CD8-positive, alpha-beta memory T cell (primary cell): ENCODE data around the gene VWA2. TPM values are rescaled to one million over a fixed set of nuclear protein-coding genes. Genes with fewer than 3 reads are reported as not detected.

Experiments
- CTCF ChIA-PET: fragments of 350-600 bp; sonication (Branson Sonifier 250); formaldehyde crosslinking; loops from one replicate; lab custom pipeline; 2021; ENCODE audit warnings: antibody characterized with exemption; lab: Charles Lee
- POLR2A ChIA-PET: fragments of 350-600 bp; sonication (Branson Sonifier 250); formaldehyde crosslinking; loops from one replicate; lab custom pipeline; 2021; ENCODE audit warnings: antibody characterized with exemption; lab: Charles Lee
- DNase-seq, 5 donors: peaks; one replicate each; pipeline versions ENCODE4 v3.0.0 to v3.0.0-alpha.2; 2020 to 2022; ENCODE audit warnings: mixed read lengths in 1 of 5
- H3K27ac ChIP-seq: one replicate; pipeline ENCODE4 v1.7.0; 2013; ENCODE audit warnings: low read depth, mild to moderate bottlenecking, low read length, moderate library complexity
- H3K27me3 ChIP-seq: 2 replicates; pipeline ENCODE4 v1.7.0; 2013; ENCODE audit warnings: low read length, mild to moderate bottlenecking; ENCODE audit not compliant: insufficient read depth, poor library complexity, severe bottlenecking
- H3K36me3 ChIP-seq: 2 replicates; pipeline ENCODE4 v1.7.0; 2013; ENCODE audit warnings: mild to moderate bottlenecking, low read length, moderate library complexity; ENCODE audit not compliant: insufficient read depth
- H3K4me1 ChIP-seq: 2 replicates; pipeline ENCODE4 v1.7.0; 2013; ENCODE audit warnings: mild to moderate bottlenecking, low read length, moderate library complexity; ENCODE audit not compliant: insufficient read depth
- H3K4me3 ChIP-seq: 2 replicates; pipeline ENCODE4 v1.7.0; 2013; ENCODE audit warnings: mild to moderate bottlenecking, low read length
- H3K9me3 ChIP-seq: 2 replicates; pipeline ENCODE4 v1.7.0; 2013; ENCODE audit warnings: mild to moderate bottlenecking, low read length
- H3K27ac Mint-ChIP-seq, 8 donors: one replicate each; pipeline ENCODE4 v1.8.0; 2020 to 2021; ENCODE audit warnings: mixed read lengths in 8 of 8, mild to moderate bottlenecking in 6 of 8, inconsistent platforms in 3 of 8, moderate library complexity in 3 of 8
- H3K27me3 Mint-ChIP-seq, 2 donors: one replicate each; pipeline ENCODE4 v1.8.0; 2020 to 2021; ENCODE audit warnings: mixed read lengths in 2 of 2, mild to moderate bottlenecking in 1 of 2, moderate library complexity in 1 of 2
- H3K36me3 Mint-ChIP-seq, 3 donors: one replicate each; pipeline ENCODE4 v1.8.0; 2020 to 2021; ENCODE audit warnings: mixed read lengths in 3 of 3, inconsistent platforms in 1 of 3, mild to moderate bottlenecking in 1 of 3
- H3K4me1 Mint-ChIP-seq, 3 donors: one replicate each; pipeline ENCODE4 v1.8.0; 2020 to 2021; ENCODE audit warnings: mixed read lengths in 3 of 3, inconsistent platforms in 1 of 3, mild to moderate bottlenecking in 1 of 3
- H3K4me3 Mint-ChIP-seq, 7 donors: one replicate each; pipeline ENCODE4 v1.8.0; 2020 to 2021; ENCODE audit warnings: mixed read lengths in 7 of 7, mild to moderate bottlenecking in 6 of 7, moderate library complexity in 4 of 7, inconsistent platforms in 2 of 7
- H3K9me3 Mint-ChIP-seq, 5 donors: one replicate each; pipeline ENCODE4 v1.8.0; 2020 to 2022; ENCODE audit warnings: mixed read lengths in 5 of 5, mild to moderate bottlenecking in 3 of 5, moderate library complexity in 2 of 5, inconsistent platforms in 1 of 5
- polyA plus RNA-seq: library from polyadenylated mRNA; unstranded; fragments of 300-500 nt; fragmentation: Illumina TruSeq; gene quantifications from one replicate; pipeline ENCODE4 v1.2.3, GENCODE V29; 2021
- total RNA-seq, 2 experiments: library from RNA; stranded (reverse); gene quantifications; one replicate each; pipeline ENCODE4 v1.2.3, GENCODE V29; 2021

VWA2 gene
- total and polyA plus RNA-seq, 3 experiments from 2014 or later, result not detected

DNA sequence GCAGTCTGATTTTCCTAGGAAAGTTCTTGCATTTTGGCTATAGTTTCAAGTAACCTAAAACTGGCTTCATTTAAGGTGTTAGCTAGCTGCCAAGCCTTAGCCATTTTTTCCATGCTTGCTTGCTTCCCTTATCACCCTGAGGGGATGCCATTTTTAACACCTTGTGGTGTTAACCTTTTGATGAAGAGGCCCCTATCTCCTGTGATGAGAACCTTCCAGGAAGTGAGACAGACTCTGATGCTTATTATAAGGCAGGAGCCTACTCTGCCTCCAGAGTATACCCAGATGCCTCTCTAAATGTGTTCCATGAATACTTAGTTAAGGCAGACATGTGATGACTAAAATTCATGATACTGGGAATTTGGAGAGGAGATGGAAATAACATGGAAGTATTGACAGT lies 4.9 kb upstream of the VWA2 start:
- Mint-ChIP-seq H3K4me3 (no peak overlapping the region), H3K36me3 (no peaks in the 10 kb centered on the region), H3K27ac (no peak overlapping the region), H3K27me3 (peaks cover 30 to 54% of the 10 kb centered on the region in 2 donors), H3K9me3 (no peaks in the 10 kb centered on the region), H3K4me1 (peaks cover 4 to 7% (median 5%) of the 10 kb centered on the region in 3 donors)
- H3K9me3 ChIP-seq, result no peaks in the 10 kb centered on the region
- no peaks in the 10 kb centered on the region for H3K36me3 ChIP-seq
- ChIA-PET CTCF (no interaction called here), POLR2A (no interaction called here)
- H3K4me1 ChIP-seq, result no peaks in the 10 kb centered on the region
- no peak overlapping the region for H3K4me3 ChIP-seq
- H3K27ac ChIP-seq, result no peak overlapping the region
- H3K27me3 ChIP-seq, result peaks cover 6% of the 10 kb centered on the region
- DNase-seq, result no peak

GRCh38 chr10:114239994-114240345 lies 916 bp downstream of the VWA2 start:
- DNase-seq, result no peak
- H3K27ac ChIP-seq, result no peak overlapping the region
- H3K4me1 Mint-ChIP-seq, result peaks cover 4 to 14% (median 5%) of the 10 kb centered on the region in 3 donors
- H3K36me3 Mint-ChIP-seq, result no peaks in the 10 kb centered on the region
- H3K4me3 ChIP-seq, result no peak overlapping the region
- ChIA-PET CTCF (no interaction called here), POLR2A (no interaction called here)
- peaks cover 16% of the 10 kb centered on the region for H3K27me3 ChIP-seq
- H3K9me3 ChIP-seq, result no peaks in the 10 kb centered on the region
- peak overlapping the region in 3 of 7 donors; percentile 19 to 32 (median 20) for H3K4me3 Mint-ChIP-seq
- H3K36me3 ChIP-seq, result no peaks in the 10 kb centered on the region
- no peak overlapping the region for H3K27ac Mint-ChIP-seq
- no peaks in the 10 kb centered on the region for H3K4me1 ChIP-seq
- H3K9me3 Mint-ChIP-seq, result no peaks in the 10 kb centered on the region
- H3K27me3 Mint-ChIP-seq, result peaks cover 47 to 74% of the 10 kb centered on the region in 2 donors

DNA sequence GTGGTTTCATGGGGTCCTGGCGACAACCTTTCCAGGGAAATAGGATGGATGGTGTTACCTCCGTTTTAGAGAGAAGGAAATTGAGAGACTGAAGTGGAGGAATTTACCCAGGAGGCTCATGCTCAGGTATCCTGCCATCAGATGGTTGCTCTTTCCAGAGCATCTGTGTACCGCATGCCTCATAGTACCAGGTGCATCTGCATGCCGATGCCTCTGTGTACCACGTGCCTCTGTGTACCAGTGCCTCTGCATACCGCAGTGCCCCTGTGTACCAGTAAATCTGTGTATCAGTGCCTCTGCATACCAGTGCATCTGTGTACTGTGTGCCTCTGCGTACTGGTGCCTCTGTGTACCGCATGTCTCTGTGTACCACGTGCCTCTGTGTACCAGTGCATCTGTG lies 3.2 kb downstream of the VWA2 start:
- H3K27me3 ChIP-seq, result peaks cover 16% of the 10 kb centered on the region
- H3K36me3 ChIP-seq, result no peaks in the 10 kb centered on the region
- DNase-seq, result no peak
- H3K9me3 Mint-ChIP-seq, result no peaks in the 10 kb centered on the region
- CTCF ChIA-PET, result no interaction called here
- no peak overlapping the region for H3K27ac Mint-ChIP-seq
- peaks cover 4 to 19% (median 5%) of the 10 kb centered on the region in 3 donors for H3K4me1 Mint-ChIP-seq
- no peak overlapping the region for H3K4me3 ChIP-seq
- POLR2A ChIA-PET, result no interaction called here
- H3K36me3 Mint-ChIP-seq, result no peaks in the 10 kb centered on the region
- H3K4me1 ChIP-seq, result no peaks in the 10 kb centered on the region
- no peak overlapping the region for H3K4me3 Mint-ChIP-seq
- no peaks in the 10 kb centered on the region for H3K9me3 ChIP-seq
- peaks cover 39 to 75% of the 10 kb centered on the region in 2 donors for H3K27me3 Mint-ChIP-seq
- no peak overlapping the region for H3K27ac ChIP-seq

DNA sequence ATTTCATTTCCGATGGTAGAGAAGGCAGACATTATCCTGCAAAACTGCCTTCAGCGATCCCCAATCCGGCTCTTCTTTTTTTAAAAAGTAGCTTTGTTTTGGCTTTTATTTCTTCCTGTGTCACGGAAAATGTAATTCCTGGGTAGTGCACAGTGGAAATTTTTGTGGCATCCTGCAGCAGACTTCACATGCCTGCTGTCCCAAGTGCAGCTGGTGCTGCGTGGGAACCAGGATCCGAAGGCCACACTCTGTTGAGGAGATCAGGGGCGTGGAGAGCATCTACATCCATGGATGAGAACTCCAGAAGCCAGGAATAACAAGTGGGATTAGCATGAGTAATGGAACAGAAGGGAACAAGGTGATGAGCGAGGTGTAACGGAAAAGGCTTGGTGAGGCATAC lies 4.6 kb downstream of the VWA2 start:
- Histone ChIP-seq H3K9me3 (no peaks in the 10 kb centered on the region), H3K4me1 (no peaks in the 10 kb centered on the region), H3K36me3 (no peaks in the 10 kb centered on the region), H3K27ac (no peak overlapping the region), H3K27me3 (peaks cover 11% of the 10 kb centered on the region), H3K4me3 (no peak overlapping the region)
- no peak overlapping the region for H3K4me3 Mint-ChIP-seq
- peaks cover 30 to 66% of the 10 kb centered on the region in 2 donors for H3K27me3 Mint-ChIP-seq
- H3K36me3 Mint-ChIP-seq, result no peaks in the 10 kb centered on the region
- CTCF ChIA-PET, result interaction anchor here (1.0 kb wide), 1 partner anchor 14 kb away, joined by 3 read pairs; no protein-coding TSS in a partner anchor
- peaks cover 4 to 16% (median 5%) of the 10 kb centered on the region in 3 donors for H3K4me1 Mint-ChIP-seq
- H3K9me3 Mint-ChIP-seq, result no peaks in the 10 kb centered on the region
- POLR2A ChIA-PET, result no interaction called here
- no peak overlapping the region for H3K27ac Mint-ChIP-seq
- DNase-seq, result no peak

DNA sequence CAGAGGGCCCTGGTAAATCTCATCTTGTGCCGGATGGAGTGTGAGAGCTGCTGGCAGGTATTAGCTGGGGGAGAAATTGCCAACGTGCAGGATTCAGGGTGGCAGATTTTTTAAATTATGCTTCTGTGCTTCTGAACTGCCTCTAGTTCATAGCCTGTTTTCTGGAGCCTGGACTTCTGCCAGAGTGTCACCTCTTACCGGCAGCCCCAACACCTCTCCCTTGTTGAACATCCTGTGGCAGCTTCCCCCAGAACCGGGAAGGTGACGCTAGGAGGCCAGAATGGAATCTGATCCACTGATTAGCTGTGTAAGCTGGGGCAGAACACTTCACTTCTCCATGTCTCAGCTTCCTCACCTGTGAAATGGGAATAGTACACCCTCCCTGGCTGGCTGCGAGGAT lies 5.1 kb downstream of the VWA2 start:
- Mint-ChIP-seq H3K4me3 (no peak overlapping the region), H3K27me3 (peaks cover 28 to 62% of the 10 kb centered on the region in 2 donors), H3K27ac (peak overlapping the region in 1 of 8 donors; percentile 47), H3K36me3 (no peaks in the 10 kb centered on the region), H3K9me3 (no peaks in the 10 kb centered on the region), H3K4me1 (peaks cover 0 to 12% (median under 1%) of the 10 kb centered on the region in 3 donors)
- Histone ChIP-seq H3K9me3 (no peaks in the 10 kb centered on the region), H3K27ac (no peak overlapping the region), H3K27me3 (peaks cover 11% of the 10 kb centered on the region), H3K4me1 (no peaks in the 10 kb centered on the region), H3K36me3 (no peaks in the 10 kb centered on the region), H3K4me3 (no peak overlapping the region)
- DNase-seq, result no peak
- POLR2A ChIA-PET, result no interaction called here
- CTCF ChIA-PET, result interaction anchor here (1.0 kb wide), 1 partner anchor 15 kb away, joined by 3 read pairs; no protein-coding TSS in a partner anchor

GRCh38 chr10:114245121-114245791 lies 6.2 kb downstream of the VWA2 start:
- no peak for DNase-seq
- ChIA-PET CTCF (no interaction called here), POLR2A (no interaction called here)
- no peak overlapping the region for H3K27ac Mint-ChIP-seq
- peaks cover 11% of the 10 kb centered on the region for H3K27me3 ChIP-seq
- no peaks in the 10 kb centered on the region for H3K4me1 ChIP-seq
- no peak overlapping the region for H3K27ac ChIP-seq
- H3K27me3 Mint-ChIP-seq, result peaks cover 25 to 62% of the 10 kb centered on the region in 2 donors
- no peak overlapping the region for H3K4me3 ChIP-seq
- no peaks in the 10 kb centered on the region for H3K9me3 Mint-ChIP-seq
- H3K36me3 ChIP-seq, result no peaks in the 10 kb centered on the region
- no peaks in the 10 kb centered on the region for H3K9me3 ChIP-seq
- H3K4me1 Mint-ChIP-seq, result peaks cover 0 to 7% (median 0%) of the 10 kb centered on the region in 3 donors
- H3K36me3 Mint-ChIP-seq, result no peaks in the 10 kb centered on the region
- no peak overlapping the region for H3K4me3 Mint-ChIP-seq

DNA sequence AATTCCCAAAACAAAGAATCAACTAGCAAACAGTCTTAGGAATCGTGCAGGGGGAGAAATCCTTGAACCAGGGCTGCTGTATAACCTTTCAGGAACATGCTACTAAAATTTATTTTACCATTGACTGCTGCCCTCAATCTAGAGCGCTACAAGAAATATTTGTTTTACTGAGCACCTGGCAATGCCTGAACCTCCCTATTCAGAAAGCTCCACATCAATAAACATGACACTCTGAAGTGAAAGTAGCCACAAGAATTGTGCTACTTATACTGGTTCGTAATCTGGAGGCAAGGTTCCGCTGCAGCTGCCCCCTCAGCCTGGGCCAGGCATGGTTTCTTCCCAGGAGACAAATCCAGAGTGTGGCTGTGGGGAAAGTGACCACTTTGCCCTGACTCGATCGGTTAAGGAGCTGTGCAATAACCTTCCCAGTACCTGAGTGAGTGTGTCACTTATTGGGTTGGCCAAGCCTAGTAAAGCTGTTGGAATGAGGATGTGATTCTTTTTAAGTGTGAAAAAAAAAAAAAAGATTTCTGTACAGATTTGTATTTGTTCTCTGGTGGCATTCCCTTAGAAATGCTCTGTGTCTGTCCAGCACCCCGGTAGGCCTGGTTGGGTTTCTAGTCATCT lies 7.7 kb downstream of the VWA2 start:
- Histone ChIP-seq H3K36me3 (no peaks in the 10 kb centered on the region), H3K27me3 (no peaks in the 10 kb centered on the region), H3K9me3 (no peaks in the 10 kb centered on the region), H3K27ac (no peak overlapping the region), H3K4me1 (no peaks in the 10 kb centered on the region), H3K4me3 (no peak overlapping the region)
- ChIA-PET POLR2A (no interaction called here), CTCF (no interaction called here)
- peak overlapping the region in 1 of 8 donors; percentile 42 for H3K27ac Mint-ChIP-seq
- H3K36me3 Mint-ChIP-seq, result no peaks in the 10 kb centered on the region
- H3K9me3 Mint-ChIP-seq, result no peaks in the 10 kb centered on the region
- H3K4me1 Mint-ChIP-seq, result peaks cover 0 to 4% (median 0%) of the 10 kb centered on the region in 3 donors
- no peak for DNase-seq
- no peak overlapping the region for H3K4me3 Mint-ChIP-seq
- H3K27me3 Mint-ChIP-seq, result peaks cover 20 to 54% of the 10 kb centered on the region in 2 donors

DNA sequence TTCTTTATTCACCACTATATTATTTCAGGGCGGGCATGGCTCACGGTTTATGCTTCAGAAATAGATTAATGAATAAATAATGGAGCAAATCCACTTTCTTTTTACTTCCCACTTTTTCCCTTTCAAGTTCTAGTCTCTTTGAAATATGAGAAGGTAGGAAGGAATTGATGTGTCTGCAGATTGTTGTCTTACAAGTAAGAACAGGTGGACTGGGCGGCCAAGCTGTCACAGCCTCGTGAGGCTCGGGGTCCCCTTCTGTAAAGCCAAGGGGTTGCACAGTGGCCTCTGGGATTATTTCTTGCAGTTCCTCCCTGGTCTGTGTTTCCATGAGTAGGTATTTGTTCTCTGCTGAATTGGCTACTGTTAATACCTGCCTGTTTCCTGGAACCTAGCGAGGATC lies 11.2 kb downstream of the VWA2 start:
- Mint-ChIP-seq H3K4me3 (no peak overlapping the region), H3K4me1 (peaks cover 0 to 4% (median 0%) of the 10 kb centered on the region in 3 donors), H3K27me3 (peaks cover 8 to 44% of the 10 kb centered on the region in 2 donors), H3K36me3 (no peaks in the 10 kb centered on the region), H3K9me3 (no peaks in the 10 kb centered on the region), H3K27ac (no peak overlapping the region)
- Histone ChIP-seq H3K36me3 (no peaks in the 10 kb centered on the region), H3K4me1 (no peaks in the 10 kb centered on the region), H3K9me3 (no peaks in the 10 kb centered on the region), H3K4me3 (no peak overlapping the region), H3K27me3 (no peaks in the 10 kb centered on the region), H3K27ac (no peak overlapping the region)
- DNase-seq, result no peak
- ChIA-PET POLR2A (no interaction called here), CTCF (no interaction called here)
